HG02943 (cell line): ENCODE results near the gene CCDC92.
"Not testable (repeated sequence)": the region's sequence is repeated elsewhere in the genome, so short reads cannot be mapped to it uniquely, and the experiment has no call there.

Experiments
- ATAC-seq: cut with Tn5 transposase; IDR thresholded peaks from one replicate; pipeline ENCODE4 v1.9.1; 2021; ENCODE audit warnings: mild to moderate bottlenecking, low read depth, moderate library complexity; ENCODE audit not compliant: unreplicated experiment

Gene CCDC92

DNA sequence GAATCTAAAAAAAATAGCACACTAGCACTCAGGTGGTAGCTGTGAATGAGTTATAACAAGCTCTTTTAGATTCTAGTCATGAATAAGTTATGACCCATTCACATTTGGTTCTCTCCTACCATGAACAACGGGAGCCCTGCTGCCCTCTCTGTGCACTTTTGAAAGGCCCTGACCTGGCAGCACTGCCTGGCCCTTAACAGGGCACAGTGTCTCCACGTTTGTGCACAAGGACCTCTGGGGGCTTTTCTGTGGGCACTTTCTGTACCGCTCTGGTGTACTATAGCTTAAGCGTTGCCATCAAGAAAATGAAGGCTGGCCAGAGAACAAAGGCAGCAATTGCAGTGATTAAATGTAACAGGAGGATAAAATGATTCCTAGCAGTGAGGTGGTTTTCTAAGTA is 21.2 kb downstream of the CCDC92 start:
- ATAC-seq = no peak

DNA sequence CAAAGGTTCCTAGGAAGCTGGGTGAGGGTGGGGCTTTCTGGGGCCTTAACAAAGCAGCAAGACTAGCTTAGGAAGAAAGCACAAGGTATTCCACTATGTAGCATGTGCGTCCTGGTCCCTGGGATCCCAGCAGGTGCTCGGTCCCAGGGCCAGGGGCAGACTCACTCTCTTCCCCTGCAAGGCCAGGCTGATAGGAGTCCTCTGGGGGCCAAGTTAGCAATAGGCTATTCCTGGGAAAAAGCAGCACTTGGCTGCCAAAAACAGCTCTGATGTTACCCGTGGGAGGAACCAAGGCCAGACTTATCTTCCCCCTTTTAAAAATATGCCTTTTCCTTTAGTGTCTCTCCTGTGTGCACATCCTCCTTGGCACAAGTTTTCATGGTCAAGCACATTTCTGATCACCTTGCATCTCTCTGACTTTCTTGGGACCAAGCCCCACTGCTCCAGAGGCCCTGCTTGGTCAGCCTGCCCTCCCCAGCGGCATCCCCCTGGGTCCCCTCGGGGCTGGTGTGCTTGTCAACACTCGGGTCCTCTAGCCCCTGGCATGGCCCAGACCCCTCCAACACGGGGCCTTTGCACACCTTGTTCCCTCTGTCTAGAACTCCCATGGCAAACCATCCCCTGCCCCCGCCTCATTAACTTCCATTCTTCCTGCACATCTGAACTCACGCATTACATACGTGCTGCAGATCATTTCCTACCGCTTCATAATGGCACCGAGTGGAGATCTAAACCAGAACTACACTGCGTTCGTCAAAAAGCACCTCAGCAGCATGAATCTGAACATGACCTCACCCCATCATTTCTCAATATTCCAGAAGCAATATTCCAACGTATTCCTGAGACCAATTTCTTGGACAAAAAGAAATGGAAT is 21.9 kb downstream of the CCDC92 start:
- ATAC-seq = no peak

DNA sequence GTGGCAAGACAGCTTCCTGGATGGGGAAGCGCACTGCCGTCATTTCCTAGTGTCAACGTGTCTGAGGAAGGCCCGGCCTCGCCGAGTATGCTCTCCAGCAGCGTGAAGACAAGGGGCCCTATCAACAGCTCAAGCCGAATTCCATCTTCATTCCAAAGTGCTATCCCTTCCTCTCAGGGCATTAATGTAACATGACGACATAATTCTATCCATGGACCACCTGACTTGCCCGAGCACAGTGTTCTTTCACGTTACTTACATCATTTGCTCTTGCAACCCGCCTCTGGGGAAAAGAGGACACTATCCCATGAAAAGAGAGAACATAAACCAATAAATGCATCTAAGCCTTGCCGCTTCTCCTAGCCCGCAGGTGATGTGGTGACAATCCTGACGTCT is 22.9 kb downstream of the CCDC92 start:
- ATAC-seq = no peak

DNA sequence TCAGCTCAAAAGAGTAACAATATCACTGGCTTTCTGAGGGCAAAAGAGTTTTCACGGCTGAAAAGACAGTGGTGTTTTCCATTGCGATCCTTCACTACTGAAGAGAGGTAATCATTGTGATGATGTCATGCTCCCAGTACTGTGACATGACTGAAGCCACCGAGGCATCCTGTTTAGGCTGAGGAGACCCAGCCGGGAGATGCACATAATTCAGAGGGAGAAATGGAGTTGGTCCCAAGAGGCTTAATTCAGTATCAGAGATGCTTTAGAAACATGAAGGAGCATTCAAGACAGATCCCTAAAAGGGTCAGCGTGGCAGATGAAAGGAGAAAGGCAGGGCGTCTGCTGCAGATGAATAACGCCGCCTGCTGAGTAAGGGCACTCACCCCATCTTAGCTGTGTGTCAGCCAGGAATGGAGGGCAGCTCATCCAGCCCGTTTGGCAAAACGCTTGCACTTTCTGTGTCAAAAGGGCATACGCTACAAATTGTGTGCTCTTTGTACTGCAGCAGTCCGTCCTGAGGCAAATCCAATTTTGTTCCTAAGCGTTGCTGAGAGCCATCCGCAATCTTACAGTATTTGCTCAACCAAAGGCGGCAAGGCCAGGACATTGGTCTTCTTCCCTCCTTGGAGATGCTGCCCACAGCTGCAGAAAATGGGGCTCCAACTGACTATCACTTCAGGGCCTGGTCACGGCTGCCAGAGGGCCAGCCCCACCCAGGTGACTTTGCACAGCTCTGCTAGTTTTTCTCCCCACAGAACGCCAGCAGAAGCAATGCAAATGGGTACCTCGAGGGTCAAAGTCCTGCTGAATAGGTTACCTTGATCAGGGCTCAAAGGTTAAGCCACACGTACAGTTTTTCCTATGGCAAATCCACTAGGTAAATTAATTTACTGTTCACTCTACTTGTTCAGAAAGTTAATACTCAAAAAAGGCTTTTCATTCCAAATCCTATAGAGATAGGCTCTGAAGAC is 23.5 kb downstream of the CCDC92 start:
- ATAC-seq = no peak

- ATAC-seq = no peak
These were observed 24.2 kb downstream of the CCDC92 start for GRCh38 chr12:123948401-123948795.

DNA sequence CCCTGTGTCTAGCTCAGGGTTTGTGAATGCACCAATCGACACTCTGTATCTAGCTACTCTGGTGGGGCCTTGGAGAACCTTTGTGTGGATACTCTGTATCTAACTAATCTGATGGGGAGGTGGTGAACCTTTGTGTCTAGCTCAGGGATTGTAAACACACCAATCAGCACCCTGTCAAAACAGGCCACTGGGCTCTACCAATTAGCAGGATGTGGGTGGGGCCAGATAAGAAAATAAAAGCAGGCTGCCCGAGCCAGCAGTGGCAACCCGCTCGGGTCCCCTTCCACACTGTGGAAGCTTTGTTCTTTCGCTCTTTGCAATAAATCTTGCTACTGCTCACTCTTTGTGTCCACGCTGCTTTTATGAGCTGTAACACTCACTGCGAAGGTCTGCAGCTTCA is 25.1 kb downstream of the CCDC92 start:
- not testable (repeated sequence) for ATAC-seq

DNA sequence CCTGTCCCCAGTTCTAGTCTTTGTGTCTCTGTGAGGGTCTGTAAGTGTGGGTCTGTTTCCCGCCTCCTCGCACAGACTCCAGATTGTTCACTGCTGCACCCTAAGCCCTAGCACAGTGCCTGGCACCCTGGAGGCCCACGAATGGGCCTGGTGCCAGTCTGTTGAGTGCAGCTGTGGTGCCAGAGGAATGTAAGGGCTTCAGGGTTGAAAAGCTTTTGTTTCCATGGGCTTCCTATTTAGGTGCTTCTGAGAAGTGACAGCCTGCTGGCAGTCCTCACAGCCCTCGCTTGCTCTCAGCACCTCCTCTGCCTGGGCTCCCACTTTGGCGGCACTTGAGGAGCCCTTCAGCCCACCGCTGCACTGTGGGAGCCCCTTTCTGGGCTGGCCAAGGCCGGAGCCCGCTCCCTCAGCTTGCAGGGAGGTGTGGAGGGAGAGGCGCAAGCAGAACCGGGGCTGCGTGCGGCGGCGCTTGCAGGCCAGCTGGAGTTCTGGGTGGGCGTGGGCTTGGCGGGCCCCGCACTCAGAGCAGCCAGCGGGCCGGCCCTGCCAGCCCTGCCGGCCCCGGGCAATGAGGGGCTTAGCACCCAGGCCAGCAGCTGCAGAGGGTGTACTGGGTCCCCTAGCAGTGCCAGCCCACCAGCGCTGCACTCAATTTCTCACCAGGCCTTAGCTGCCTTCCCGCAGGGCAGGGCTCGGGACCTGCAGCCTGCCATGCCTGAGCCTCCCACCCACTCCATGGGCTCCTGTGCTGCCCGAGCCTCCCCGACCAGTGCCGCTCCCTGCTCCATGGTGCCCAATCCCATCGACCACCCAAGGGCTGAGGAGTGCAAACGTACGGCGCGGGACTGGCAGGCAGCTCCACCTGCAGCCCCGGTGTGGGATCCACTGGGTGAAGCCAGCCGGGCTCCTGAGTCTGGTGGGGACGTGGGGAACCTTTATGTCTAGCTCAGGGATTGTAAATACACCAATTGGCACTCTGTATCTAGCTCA is 25.8 kb downstream of the CCDC92 start:
- not testable (repeated sequence) for ATAC-seq

DNA sequence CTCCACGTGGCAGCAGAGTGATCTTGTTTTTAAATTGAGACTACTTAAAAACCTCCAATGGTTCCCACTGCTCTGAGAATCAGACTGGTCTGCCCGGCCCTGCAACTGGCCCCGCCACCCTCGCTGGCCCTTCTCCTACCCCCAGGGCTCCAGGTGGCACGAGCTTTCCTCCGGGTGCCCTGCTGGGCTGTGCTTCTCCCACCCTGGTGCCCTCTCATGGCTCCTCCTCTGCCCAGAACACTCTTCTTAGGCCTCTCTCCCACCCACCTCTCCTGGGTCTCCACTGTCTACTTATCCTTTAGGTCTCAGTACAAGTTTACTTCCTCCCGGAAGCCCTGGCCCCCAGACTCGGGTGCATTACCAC is 26.5 kb downstream of the CCDC92 start:
- ATAC-seq = no peak

GRCh38 chr12:123945287-123946151 is 27.1 kb downstream of the CCDC92 start:
- ATAC-seq = no peak

GRCh38 chr12:123944696-123945095 is 27.9 kb downstream of the CCDC92 start:
- ATAC-seq = no peak

DNA sequence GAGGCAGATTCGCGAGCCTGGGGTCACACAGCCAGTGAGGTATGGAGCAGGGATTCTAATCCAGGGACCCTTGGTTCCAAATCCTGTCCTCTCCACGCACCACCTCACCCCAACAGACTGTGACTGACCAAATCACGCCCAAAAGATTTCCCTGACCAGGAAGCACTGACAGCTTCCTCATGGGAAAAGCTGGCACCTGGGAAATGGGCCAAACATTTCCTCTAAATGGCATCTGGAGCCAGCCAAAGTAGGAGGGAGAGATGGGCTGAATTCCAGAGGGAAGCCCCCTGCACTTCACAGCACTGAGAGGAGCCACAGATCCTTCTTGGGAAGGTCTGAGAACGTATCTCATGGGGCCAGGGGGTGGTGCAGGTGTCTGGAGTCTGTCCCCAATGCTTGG is 28.8 kb downstream of the CCDC92 start:
- no peak for ATAC-seq

GRCh38 chr12:123942911-123943648 is 29.6 kb downstream of the CCDC92 start:
- ATAC-seq = no peak

- ATAC-seq = no peak
These were observed 30.4 kb downstream of the CCDC92 start for GRCh38 chr12:123942238-123942653.

GRCh38 chr12:123941624-123942237 is 30.9 kb downstream of the CCDC92 start:
- no peak for ATAC-seq

DNA sequence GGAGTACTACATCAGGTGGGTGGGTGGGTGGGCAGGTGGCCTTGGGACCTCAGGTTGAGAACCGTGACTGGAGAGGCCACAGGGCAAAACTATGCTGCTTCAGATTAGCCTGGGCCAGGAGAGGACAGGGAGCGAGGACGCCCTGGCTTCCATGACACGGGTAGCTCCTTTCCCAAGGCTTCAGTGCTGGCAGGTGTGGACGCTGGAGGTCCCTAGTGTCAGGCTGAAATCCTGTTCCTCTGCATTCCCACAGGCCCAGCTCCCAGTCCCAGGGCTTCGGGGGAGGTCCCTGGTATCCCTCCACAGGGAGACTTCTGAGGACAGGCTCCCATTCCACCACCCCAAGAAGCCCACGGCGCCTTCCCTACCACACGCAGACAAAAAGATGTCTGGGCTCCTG is 31.6 kb downstream of the CCDC92 start:
- ATAC-seq = no peak

GRCh38 chr12:123940627-123940966 is 32.0 kb downstream of the CCDC92 start:
- no peak for ATAC-seq

- no peak for ATAC-seq
These were observed 32.7 kb downstream of the CCDC92 start for GRCh38 chr12:123939716-123940626.
